Suppressor macrophage treated with lipopolysaccharide for 4 hours (primary cell): ENCODE results near the gene EPHB2.
"Not testable (repeated sequence)": the region's sequence is repeated elsewhere in the genome, so short reads cannot be mapped to it uniquely, and the experiment has no call there.

Experiments used
- DNase-seq: peaks from one replicate; pipeline ENCODE4 v3.0.0-alpha.2; 2020

The EPHB2 gene

GRCh38 chr1:22920026-22920733 lies 209.5 kb downstream of the EPHB2 start:
- no peak for DNase-seq

- DNase-seq, result no peak
These were observed 210.3 kb downstream of the EPHB2 start for GRCh38 chr1:22920734-22921451.

GRCh38 chr1:22921452-22922126 lies 210.9 kb downstream of the EPHB2 start:
- no peak for DNase-seq

- DNase-seq, result no peak
These were observed 212.0 kb downstream of the EPHB2 start for GRCh38 chr1:22922640-22923039.

- no peak for DNase-seq
These were observed 214.5 kb downstream of the EPHB2 start for GRCh38 chr1:22925111-22925510.

GRCh38 chr1:22930240-22930912 lies 219.7 kb downstream of the EPHB2 start:
- peak; percentile 62 for DNase-seq

- no peak for DNase-seq
These were observed 222.3 kb downstream of the EPHB2 start for GRCh38 chr1:22932803-22933470.

GRCh38 chr1:22935433-22935832 lies 224.8 kb downstream of the EPHB2 start:
- no peak for DNase-seq

GRCh38 chr1:22936681-22937080 lies 226.0 kb downstream of the EPHB2 start:
- DNase-seq, result no peak

- no peak for DNase-seq
These were observed 230.6 kb downstream of the EPHB2 start for GRCh38 chr1:22941257-22941656.

GRCh38 chr1:22944346-22945055 lies 233.9 kb downstream of the EPHB2 start:
- no peak for DNase-seq

- DNase-seq, result not testable (repeated sequence)
These were observed 234.5 kb downstream of the EPHB2 start for GRCh38 chr1:22945171-22945570.

- no peak for DNase-seq
These were observed 239.2 kb downstream of the EPHB2 start for GRCh38 chr1:22949822-22950331.

GRCh38 chr1:22951796-22952195 lies 241.2 kb downstream of the EPHB2 start:
- no peak for DNase-seq

- DNase-seq, result no peak
These were observed 242.0 kb downstream of the EPHB2 start for GRCh38 chr1:22952694-22953056.

GRCh38 chr1:22953057-22953739 lies 242.6 kb downstream of the EPHB2 start:
- DNase-seq, result no peak

- DNase-seq, result no peak
These were observed 243.1 kb downstream of the EPHB2 start for GRCh38 chr1:22953740-22954141.

GRCh38 chr1:22955146-22955545 lies 244.5 kb downstream of the EPHB2 start:
- DNase-seq, result no peak

- no peak for DNase-seq
These were observed 246.4 kb downstream of the EPHB2 start for GRCh38 chr1:22957066-22957465.

GRCh38 chr1:22958556-22958955 lies 247.9 kb downstream of the EPHB2 start:
- DNase-seq, result no peak
